Stimulated activated CD8-positive, alpha-beta memory T cell treated with anti-CD3 and anti-CD28 coated beads, Interleukin-15, amount 100 ng/mL, for 24 hours (primary cell): ENCODE measurements around the gene TMIE.

Source experiments
- DNase-seq: peaks from one replicate; pipeline ENCODE4 v3.0.0-alpha.2; 2020; ENCODE audit warnings: low read depth

The TMIE gene, protein sequence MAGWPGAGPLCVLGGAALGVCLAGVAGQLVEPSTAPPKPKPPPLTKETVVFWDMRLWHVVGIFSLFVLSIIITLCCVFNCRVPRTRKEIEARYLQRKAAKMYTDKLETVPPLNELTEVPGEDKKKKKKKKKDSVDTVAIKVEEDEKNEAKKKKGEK

DNA sequence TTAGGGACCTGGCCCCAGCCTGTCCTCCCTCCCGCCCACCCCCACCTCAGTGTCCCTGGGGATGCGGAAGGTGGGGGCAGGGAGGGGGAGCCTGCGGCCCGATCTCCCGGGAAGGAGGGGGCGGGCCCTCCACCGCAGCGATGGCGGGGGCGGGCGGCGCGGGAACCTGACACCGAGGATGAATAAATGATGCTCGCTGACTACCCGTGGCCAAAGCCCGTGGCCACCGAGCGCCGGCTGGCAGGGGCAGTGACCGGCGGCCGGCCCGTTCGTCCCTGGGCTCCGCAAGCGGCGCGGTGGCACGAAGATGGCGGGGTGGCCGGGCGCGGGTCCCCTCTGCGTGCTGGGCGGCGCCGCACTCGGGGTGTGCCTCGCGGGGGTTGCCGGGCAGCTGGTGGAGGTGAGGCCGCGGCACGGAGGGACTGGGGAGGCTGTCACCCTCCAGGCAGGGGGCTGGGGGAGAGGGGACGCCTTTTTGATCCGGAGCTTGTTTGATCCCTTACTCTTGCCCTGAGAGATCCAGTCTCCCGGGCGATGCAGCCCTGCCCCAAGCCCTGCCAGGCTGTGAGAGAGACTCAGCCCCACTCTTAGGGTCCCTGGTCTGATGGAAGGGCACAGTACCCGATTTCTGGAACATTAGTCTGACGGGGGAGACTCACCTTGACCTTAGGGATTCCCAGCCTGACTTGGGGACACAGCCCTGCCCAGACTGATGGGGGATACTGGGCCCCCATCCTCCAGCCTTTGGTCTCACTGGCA lies at the start of gene TMIE:
TSS of gene TMIE (plus strand) at position 212 of the 759 bp plus-strand sequence. CDS start at position 308, 96 bp downstream.
- DNase-seq: no peak

DNA sequence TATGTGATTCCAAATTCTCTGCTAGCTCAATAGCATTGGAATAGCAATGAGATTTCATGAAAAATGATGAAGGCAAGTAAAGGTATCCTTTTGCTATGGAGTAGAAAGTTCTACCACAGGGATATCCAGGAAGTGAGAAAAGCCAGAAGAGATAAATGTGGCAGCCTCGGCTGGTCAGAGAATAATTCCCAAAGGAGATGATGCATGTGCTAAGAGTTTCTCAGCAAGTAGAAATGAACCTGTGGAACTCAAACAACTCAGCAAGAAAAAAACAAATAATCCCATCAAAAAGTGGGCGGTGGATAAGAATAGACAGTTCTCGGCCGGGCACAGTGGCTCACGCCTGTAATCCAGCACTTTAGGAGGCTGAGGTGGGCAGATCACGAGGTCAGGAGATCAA lies 45.9 kb upstream of the TMIE start:
- no peak for DNase-seq

DNA sequence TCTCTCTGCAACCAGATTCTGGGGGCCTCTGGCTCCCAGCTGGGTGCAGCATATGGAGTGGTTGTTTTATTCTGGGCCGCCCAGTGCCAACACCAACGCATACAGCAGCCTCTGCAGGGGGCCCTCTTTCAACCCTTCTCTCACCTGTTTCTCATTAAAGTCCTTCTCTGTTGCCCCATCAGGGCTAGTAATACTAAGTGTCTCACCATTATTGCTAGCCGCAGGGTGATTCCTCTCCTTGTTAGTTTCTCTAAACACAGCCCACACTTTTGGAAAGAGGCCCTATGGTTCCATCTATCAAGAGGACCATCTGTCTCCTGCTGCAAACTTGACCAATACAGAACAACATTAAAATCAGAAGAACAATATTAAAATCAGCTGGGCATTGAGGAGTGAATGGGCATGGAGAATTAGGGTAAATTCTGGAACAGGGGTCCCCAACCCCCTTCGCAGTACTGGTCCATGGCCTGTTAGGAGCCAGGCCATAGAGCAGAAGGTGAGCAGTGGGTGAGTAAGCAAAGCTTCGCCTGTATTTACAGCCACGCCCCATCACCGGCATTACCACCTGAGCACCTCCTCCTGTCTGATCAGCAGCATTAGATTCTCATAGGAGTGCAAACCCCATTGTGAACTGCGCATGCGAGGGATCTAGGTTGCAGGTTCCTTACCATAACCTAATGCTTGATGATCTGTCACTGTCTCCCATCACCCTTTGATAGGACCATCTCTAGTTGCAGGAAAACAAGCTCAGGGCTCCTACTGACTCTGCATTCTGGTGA lies 44.2 kb upstream of the TMIE start:
- no peak for DNase-seq

DNA sequence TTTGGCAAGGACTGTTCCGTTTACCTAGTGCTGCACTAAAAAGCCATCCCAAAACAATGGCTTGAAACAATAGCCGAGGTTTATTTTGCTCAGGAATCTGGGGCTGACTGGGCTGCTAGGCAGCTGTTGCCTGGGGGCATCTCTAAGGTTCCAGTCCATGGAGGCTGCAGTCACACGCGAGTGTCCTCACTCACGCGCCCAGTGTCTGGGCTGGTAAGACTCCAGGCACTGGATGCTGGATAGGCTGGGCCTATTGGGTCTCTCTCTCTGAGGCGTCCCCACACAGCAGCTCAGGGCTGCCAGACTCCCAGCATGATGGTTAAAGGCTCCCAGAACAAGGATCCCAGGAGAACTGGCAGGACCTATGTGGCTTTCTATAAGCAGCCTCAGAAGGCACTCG lies 41.9 kb upstream of the TMIE start:
- no peak for DNase-seq

DNA sequence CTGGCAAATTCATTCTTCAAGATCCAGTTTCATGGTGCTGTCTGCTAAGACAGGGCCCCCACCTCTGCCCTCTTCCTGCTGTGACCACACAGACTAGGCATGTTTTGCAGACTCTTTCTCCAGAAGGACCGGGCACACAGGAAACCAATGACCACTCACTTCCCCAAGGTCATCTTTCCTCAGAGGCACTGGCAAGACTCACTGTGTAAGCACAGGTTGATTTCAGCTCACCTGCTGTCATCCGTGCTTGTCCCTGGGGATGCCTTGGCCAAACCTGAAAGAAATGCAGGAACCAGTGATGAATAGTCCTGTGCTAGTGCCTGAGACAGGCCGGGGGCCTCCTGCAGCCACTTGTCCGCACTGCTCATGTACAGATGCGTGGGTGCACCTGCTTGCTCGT lies 41.2 kb upstream of the TMIE start:
- no peak for DNase-seq

DNA sequence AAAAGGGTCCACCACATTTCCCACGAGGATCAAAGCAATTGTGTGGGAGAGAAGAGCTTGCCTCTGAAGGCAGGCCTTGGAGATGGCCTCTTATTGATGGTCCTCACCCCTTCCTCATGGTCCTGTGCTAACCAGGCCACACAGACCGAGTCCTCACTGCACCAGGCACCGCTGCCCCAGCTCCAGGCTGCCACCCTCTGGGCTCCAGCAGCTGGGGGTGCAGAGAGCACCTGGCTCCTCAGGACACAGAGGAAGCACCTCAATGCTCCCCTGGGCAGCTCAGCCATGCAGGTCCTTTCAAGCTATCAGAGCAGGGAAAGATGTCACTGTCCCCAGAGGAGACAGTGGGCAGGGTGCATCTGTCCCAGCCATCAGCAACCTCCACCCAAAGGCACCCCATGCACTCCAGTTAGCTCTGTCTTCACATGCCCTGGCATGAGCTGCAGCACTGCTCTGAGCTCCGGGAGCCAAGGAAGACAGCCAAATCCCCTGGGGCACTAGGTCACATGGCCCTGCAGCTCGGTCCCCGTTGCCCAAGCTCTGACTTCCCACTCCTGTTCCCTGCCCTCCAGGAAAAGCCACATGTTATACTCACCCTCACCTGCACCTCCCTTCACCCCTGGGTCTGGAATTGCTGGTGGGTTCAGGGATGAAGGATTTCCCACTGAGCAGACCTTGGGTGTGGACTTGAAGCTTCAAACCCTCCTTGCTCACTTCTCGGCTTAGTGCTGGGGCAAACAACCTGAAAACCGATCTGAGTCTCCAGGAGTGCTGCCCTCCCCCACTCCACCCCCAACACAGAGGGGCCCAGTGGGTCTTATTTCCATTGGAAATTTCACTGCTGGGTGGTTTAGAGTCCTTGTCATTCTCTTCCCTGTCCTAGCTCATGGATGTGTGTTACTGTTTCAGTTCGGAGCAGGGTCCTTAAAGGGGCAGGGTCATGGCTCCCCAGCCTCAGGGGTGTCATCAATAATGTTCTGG lies 40.4 kb upstream of the TMIE start:
- DNase-seq: no peak

DNA sequence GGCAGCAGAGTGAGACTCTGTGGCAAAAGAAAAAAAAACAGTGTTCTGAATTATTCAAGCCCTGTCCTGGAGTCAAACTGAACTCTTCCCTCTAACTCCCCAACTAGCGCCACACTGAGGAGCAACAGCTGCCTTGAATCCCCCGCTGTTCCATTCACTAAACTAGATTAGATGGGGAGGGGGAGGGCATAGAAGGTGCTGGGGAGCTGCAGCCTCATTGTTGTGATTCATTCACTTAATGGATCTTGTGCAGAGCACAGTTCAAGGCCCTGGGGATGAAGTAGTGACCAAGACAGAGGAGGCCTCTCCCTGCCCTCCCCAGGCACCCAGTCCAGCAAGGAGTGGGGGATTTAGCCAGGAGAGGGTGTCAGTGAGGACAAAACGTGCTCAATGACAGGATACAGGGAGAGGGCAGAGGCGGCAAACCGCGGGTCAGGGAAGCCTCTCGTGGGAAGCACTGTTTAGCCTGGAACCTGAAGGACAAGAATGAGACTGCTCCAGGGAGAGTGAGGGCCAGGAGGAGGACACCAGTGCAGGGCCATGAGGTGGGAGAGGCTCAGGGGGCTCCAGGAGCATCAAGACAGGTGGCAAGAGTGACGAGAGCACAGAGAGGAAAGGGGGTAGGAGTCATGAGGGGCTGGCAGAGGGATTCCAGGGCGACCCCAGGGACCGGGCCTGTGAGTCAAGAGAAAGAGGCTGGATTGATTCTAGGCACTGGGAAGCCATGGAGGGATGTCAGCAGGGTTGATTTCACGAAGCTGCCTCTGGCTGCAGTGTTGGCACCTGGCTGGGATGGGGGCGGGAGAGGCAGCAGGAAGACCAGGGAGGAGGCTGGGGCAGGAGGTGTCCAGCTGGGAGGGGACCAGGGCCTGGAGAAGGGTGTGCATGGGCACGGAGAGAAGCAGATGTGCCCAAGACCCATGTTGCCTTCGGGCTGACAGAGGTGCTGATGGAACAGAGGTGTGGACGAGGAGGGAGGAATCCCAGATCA lies 39.1 kb upstream of the TMIE start:
- DNase-seq: no peak

DNA sequence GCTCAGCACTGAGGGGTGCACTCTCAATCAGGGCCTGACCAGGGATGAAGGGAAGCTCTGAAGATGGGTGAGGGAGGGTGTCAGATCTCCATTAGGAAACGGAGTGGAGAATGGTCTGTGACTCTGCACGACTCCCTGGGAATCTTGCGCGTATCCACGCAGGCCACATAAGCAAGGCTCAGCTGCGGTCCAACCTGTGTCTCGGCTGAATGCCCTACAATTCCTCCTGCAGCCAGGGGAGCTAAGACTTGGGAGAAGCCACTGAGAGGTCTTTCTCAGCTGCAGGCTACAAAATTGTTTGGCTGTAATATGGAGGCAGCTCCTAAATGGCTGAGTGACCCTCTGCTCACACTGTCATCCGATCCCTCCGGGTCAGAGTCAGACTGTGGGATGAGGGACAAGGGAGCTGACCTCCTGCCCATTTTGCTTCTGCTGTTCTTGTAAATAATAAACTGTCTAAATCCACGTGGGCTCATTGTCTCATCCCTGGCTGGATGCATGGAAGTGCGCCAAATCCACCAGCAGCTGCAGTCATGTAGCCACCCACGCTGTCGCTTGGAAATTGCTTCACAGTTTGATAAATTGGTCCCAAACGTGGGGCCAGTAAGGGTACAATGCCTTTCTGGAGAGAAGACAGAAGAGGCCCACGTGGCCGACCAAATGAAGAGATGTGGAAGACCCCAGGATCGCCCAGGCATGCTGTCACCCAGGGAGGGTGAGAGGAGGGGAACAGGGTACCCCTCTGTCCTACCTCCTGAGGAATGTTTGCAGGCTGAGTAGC lies 38.2 kb upstream of the TMIE start:
- no peak for DNase-seq

DNA sequence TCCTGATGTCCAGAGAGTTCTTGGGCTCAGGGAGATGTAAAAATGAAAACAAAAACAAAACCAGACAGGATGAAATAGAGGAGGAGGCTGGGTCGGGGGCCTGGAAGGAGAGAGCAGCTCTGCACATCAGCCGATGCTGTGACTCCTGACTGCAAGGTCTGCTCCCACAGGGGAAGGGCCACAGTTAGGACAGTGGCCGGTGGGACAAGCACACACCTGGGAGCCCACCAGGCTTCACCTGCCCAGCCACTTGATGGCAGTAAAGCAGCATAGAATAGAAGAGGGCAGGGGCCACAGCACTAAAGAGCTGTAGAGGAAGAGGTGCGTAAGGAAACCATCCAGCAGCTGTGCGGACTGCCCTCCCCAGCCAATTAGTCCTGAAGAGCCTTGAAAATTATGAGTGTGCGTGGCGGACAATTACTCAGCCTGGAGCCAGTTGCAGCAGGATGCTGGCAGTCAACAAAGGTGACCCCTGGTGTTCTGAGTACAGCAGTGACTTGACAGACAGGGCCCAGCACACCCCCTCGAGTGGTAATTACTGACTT lies 37.5 kb upstream of the TMIE start:
- no peak for DNase-seq

DNA sequence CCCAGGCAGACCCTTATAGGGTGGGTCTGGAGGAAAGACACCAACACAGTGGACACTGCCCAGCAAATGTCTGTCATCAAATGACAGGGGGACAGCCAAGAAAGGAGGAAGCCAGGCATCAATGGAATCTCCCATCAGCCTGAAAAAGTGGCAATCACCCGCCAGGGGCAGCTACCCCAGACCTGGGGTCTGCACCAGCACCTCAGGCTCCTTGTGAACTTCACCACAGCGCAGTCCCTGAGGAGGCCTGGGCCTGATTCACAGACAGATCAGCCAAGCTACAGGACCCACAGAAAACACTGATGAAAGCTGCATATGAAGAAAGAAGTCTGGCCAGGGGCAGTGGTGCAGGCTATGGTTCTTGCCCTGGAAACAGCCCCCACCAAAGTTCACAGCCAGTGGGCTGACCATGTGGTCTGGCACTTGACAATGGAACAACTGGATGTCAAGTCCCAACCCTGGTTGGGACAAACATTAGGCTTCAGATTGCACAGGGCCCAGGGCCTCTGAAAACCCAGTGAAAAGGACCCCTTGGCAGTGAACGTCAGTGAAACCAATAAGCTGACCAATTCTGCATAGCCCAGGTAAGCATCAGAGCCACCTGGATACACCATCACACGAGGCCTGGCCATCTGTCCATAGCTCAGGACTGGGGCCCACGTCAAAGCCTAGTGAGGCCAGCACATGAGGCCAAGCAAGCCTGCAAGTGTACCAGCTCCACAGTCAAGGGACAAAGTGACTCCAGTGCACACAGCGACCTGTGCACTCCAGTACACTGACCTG lies 36.8 kb upstream of the TMIE start:
- DNase-seq: no peak

DNA sequence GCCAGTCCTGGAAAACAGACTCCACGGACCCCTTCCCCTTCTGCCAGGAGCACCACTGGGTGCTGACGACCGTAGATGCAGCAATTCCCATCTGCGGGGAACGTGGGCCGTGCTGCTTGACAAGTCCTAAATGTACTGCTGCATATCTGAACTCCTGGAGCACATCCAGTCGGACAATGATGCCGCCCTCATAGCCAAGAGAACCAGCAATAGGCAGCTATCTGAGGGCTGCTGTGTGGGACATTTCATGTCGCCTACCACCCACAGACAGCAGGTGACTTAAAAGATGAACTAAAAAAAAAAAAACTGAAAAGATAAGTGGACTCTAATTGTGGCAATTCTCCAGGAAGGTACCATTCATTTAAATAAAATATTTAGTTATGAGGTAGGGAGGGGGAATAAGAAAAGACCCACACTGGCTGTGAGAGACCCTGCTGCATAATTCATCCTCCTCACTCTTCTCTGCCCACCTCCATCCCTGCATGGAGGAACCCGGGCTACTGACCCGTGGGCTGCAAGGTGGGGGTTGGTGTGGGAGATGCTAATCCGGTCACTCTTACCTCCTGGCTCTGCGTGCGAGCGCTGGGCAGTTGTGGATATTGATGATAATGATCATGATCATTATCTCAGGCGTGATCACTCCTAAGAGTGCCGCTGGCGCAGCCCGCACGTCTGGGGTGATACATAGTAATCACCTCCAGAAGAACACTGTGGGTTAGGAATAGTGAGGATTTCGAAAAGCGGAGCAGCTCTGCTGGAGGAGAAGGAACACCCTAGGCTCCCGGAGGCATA lies 36.0 kb upstream of the TMIE start:
- no peak for DNase-seq

DNA sequence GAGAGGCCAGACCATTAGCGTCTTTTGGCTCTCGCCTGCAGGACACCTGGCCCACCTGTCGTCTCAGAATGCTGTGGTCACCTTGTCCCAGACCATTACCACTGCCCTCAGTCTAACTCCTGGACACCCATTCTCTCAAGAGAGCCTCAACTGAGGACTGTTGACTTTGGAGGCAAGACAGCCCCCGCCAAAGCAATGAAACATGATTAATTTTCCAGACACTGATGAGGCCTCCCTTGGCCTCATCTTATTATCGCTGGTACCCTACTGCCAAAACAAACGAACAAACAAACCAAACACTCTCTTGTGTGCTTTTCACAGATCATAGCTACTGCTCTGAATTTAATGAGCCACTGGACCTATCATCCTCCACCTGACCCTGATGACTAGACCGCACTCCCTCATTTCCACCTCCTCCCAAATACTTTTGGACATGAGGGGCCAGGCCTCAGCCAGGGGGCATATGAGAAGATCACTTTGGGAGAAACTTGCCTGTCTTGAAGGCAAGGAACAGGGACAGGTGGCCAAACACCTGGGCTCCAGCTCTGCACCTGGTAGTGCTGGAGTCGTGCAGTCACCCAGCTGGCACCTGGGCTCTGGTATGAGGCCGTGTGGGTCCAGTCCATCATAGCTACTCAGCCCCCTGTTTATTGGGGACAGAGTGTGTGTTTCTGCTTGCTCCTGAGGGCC lies 35.3 kb upstream of the TMIE start:
- DNase-seq: no peak

DNA sequence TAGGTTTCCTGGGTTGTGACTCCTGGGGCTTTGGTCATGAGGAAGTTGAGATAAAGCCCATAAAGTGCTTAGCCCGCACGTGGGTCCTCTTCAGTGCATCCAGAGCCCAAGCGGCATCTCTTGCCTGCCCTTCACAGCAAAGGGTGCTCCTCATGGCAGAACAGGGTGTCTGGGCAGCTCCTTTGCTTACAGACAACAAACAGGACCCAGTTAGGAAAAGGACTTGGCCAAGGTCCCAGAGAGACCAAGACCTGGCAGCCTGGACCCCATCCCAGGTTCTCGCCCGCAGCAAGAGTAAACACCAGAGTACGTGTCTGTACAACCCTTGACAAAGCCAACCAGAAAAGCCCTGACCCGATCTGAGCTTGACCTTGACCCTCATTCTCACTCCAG lies 34.7 kb upstream of the TMIE start:
- DNase-seq: no peak

DNA sequence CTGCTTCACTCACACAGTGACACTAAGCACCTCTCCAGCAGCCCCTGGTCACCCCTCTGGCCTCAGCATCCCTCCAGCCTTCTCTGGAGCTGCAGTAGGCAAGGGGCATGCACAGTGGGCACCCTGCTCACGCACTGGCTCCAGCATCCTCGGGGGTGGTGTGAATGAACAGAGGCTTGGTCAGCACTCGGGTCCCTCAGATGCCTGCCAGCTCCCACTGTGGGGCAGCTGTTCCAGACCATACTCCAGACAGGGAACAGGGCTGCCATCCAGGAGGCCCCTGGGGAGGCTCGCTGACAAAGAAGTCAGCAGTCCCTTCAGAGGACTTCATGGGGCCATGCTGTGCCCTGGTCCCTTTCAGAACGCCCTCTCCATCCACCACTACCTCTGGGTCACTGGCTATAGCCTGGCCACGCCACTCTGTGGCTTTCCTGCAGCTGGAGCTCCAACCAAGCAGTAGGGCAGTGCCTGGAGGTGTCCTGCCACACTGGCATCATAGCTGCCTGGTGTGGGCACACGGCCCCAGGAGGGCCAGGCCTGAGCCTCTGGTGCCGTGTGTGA lies 34.1 kb upstream of the TMIE start:
- DNase-seq: no peak

DNA sequence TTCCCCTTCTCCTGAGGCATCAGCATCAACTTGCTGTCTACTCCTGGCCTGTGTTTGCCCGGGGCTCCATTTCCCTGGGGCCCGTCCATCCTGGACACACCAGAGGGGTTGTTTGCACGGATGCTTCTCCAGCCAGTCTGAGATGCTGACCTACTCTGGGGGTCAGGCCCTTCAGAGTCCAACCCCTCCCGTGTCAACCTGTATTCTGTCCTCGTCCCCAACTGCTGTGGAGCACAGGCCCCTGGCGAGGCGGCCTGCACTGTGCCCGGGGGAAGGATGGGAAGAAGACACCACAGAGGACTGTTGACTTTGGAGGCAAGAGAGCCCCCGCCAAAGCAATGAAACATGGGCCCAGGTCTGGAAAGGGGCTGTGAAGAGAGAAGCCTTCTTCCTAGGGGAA lies 33.5 kb upstream of the TMIE start:
- DNase-seq: no peak

DNA sequence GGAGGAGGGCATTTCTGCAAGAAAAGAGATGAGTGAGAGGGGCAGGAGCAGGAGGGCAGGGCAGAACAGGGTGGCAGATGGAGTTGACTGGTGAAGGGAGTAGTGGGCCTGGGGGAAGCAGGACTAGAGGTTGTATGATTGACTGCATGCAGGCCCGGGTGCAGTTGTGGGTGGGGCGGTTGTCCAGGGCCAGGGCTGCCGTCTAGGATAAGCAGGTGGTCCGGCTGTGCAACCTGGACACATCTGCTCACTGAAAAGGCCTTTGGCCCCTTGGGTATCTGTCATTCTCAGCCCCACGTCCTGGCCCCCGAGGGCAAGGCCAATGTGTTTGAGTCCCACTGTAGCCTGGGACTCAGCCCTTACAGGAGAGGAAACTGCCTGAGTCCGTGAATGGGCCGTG lies 33.1 kb upstream of the TMIE start:
- DNase-seq: no peak

DNA sequence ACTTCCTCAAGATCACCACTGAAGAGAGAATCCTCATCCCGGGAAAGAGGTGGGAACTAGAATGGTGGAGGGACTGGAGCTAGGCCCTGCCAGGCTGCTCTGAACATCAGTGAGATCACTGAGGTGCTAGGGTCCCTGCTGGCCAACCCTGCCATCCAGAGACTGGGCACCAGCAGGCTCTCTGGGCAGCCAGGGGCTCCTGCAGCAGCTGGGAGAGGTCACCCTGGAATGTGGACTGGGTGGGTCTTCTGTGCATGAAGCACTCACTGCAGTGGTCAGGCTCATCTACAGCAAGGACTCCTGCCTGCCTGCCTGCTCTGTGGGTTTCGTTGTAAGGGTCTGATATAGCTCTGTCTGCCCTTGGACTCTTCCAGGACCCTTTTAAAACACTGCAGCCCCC lies 32.6 kb upstream of the TMIE start:
- DNase-seq: no peak
